K562 (cell line): ENCODE measurements around the gene AIDA. TPM values are rescaled to one million over a fixed set of nuclear protein-coding genes. Genes with fewer than 3 reads are reported as not detected.

Experiments
- ATAC-seq: fragments of 200-7000 bp; cut with Tn5 transposase; 3 replicates; pipeline ENCODE4 v1.9.1; 2020; ENCODE audit warnings: moderate library complexity
- BruUV-seq: library from RNA; stranded (reverse); fragments of 400-500 nt; replicated peaks from 2 replicates; lab custom pipeline; 2021; lab: Mats Ljungman, UMichigan
- CTCF ChIA-PET: fragments of 300-600 bp; formaldehyde crosslinking; extraction: SDS; loops from one replicate; lab custom pipeline; 2021; ENCODE audit warnings: low intra/inter-chr PET ratio; lab: Yijun Ruan, JAX
- POLR2A ChIA-PET: fragments of 300-600, 350-650 bp; sonication (Branson Sonifier 250); formaldehyde crosslinking; extraction: SDS; loops from one replicate; lab custom pipeline; 2021; ENCODE audit warnings: antibody characterized with exemption, inconsistent platforms; lab: Yijun Ruan, JAX
- DNase-seq, 4 experiments: peaks; one replicate each; pipeline versions ENCODE4 v3.0.0 to v3.0.0-alpha.2; 2011 to 2018; ENCODE audit warnings: low spot score in 3 of 4, mixed read lengths in 3 of 4; ENCODE audit errors: extremely low read depth in 1 of 4
- FAIRE-seq: peaks from 2 replicates; lab custom pipeline; 2011; peaks lifted over from hg19 to GRCh38; lab: Jason Lieb, UNC
- H2AFZ ChIP-seq: 2 replicates; pipeline ENCODE4 v1.6.0; 2011; ENCODE audit warnings: low read depth, low read length, control low read depth, inconsistent platforms
- H3K27ac ChIP-seq: fragments of 200-600 bp; 3 replicates; pipeline ENCODE4 v1.8.0; 2011; ENCODE audit warnings: low read depth, mild to moderate bottlenecking, control low read depth, inconsistent platforms, low read length, moderate library complexity, mixed read lengths; ENCODE audit errors: extremely low read depth
- H3K27me3 ChIP-seq, 2 experiments: fragments of 300-600 bp in 1 of 2; 2 replicates in 1 of 2; 3 replicates in 1 of 2; pipeline versions ENCODE4 v1.6.0 to v1.8.0; 2011; ENCODE audit warnings: inconsistent platforms in 2 of 2, low read length in 2 of 2, mild to moderate bottlenecking in 1 of 2, mixed read lengths in 1 of 2, moderate library complexity in 1 of 2; ENCODE audit not compliant: control insufficient read depth in 2 of 2, insufficient read depth in 2 of 2
- H3K36me3 ChIP-seq: fragments of 300-600 bp; 3 replicates; pipeline ENCODE4 v1.8.0; 2011; ENCODE audit warnings: mild to moderate bottlenecking, low read length, inconsistent platforms; ENCODE audit not compliant: control insufficient read depth, insufficient read depth
- H3K4me1 ChIP-seq, 2 experiments: fragments of 200-600 bp in 1 of 2; replicated peaks in 1 of 2; 2 replicates in 1 of 2; 3 replicates in 1 of 2; pipeline versions ENCODE4 v1.5.1 to v1.8.0; 2011; ENCODE audit warnings: inconsistent platforms in 2 of 2, low read length in 2 of 2, mild to moderate bottlenecking in 1 of 2, mixed read lengths in 1 of 2, moderate library complexity in 1 of 2; ENCODE audit not compliant: control insufficient read depth in 2 of 2, insufficient read depth in 2 of 2
- H3K4me2 ChIP-seq: 2 replicates; pipeline ENCODE4 v1.6.1; 2011; ENCODE audit warnings: low read length, control low read depth, inconsistent platforms, mixed read lengths; ENCODE audit not compliant: insufficient read depth
- H3K4me3 ChIP-seq: fragments of 200-600 bp; sonication (generic), shearing (Covaris generic); 2 replicates; pipeline ENCODE4 v1.5.1; 2016; ENCODE audit warnings: control low read depth, inconsistent platforms
- H3K79me2 ChIP-seq: fragments of 200-600 bp; 3 replicates; pipeline ENCODE4 v1.8.0; 2011; ENCODE audit warnings: low read length, inconsistent platforms; ENCODE audit not compliant: control insufficient read depth, insufficient read depth
- H3K9ac ChIP-seq, 2 experiments: 2 replicates each; pipeline versions ENCODE4 v1.6.0 to v1.6.1; 2011; ENCODE audit warnings: low read depth in 2 of 2, low read length in 2 of 2, control low read depth in 1 of 2, inconsistent platforms in 1 of 2, mild to moderate bottlenecking in 1 of 2, mixed read lengths in 1 of 2; ENCODE audit not compliant: insufficient read depth in 1 of 2
- H3K9me1 ChIP-seq: one replicate; pipeline ENCODE4 v1.6.0; 2011; ENCODE audit warnings: inconsistent platforms, mild to moderate bottlenecking, low read length, moderate library complexity; ENCODE audit not compliant: control insufficient read depth, insufficient read depth
- H3K9me3 ChIP-seq: replicated peaks from 2 replicates; pipeline ENCODE4 v1.5.1; 2011; ENCODE audit warnings: low read depth, low read length, inconsistent platforms; ENCODE audit not compliant: control insufficient read depth, insufficient read depth
- H4K20me1 ChIP-seq: replicated peaks from 2 replicates; pipeline ENCODE4 v1.6.1; 2011; ENCODE audit warnings: low read length, inconsistent platforms, mixed read lengths; ENCODE audit not compliant: control insufficient read depth, insufficient read depth
- E2F4 ChIP-seq: sonication (generic); formaldehyde crosslinking; IDR thresholded peaks from 2 replicates; pipeline ENCODE4 v1.8.0; 2022; ENCODE audit warnings: mild to moderate bottlenecking, low read depth, missing genetic modification reagents
- ESRRB ChIP-seq: fragments of 250-450 bp; sonication (Bioruptor Pico); IDR thresholded peaks from 2 replicates; pipeline ENCODE4 v1.5.0; 2020; ENCODE audit warnings: mild to moderate bottlenecking, moderate library complexity, borderline replicate concordance
- GTF2E2 ChIP-seq: fragments of 200-800 bp; sonication (Bioruptor generic); IDR thresholded peaks from 2 replicates; pipeline ENCODE4 v1.6.1; 2016; ENCODE audit warnings: missing genetic modification characterization, missing compliant biosample characterization
- HDAC8 ChIP-seq: fragments of 450-650 bp; IDR thresholded peaks from 2 replicates; pipeline ENCODE4 v1.6.1; 2016; ENCODE audit warnings: mild to moderate bottlenecking, missing genetic modification characterization, moderate library complexity, missing compliant biosample characterization
- MCM5 ChIP-seq: fragments of 450-650 bp; IDR thresholded peaks from 2 replicates; pipeline ENCODE4 v1.6.1; 2016; ENCODE audit warnings: low read depth
- NCOR1 ChIP-seq: fragments of 450-650 bp; IDR thresholded peaks from 2 replicates; pipeline ENCODE4 v1.6.1; 2016; ENCODE audit warnings: mild to moderate bottlenecking, moderate library complexity
- NFE2 ChIP-seq: IDR thresholded peaks from 2 replicates; pipeline ENCODE4 v1.6.1; 2014; ENCODE audit warnings: antibody characterized with exemption, low read depth
- OTX1 ChIP-seq: fragments of 450-650 bp; formaldehyde crosslinking; IDR thresholded peaks from 2 replicates; pipeline ENCODE4 v1.4.0; 2022; ENCODE audit warnings: mild to moderate bottlenecking
- RNF2 ChIP-seq: sonication (generic); IDR thresholded peaks from 2 replicates; pipeline ENCODE4 v1.6.1; 2016
- SP2 ChIP-seq: IDR thresholded peaks from 2 replicates; pipeline ENCODE4 v1.6.1; 2011; ENCODE audit warnings: mild to moderate bottlenecking, low read depth, low read length, moderate library complexity; ENCODE audit not compliant: poor library complexity, severe bottlenecking; ENCODE audit errors: extremely low read depth
- TCF3 ChIP-seq: sonication (generic); formaldehyde crosslinking; IDR thresholded peaks from 2 replicates; pipeline ENCODE4 v1.4.0; 2020; ENCODE audit warnings: mild to moderate bottlenecking, missing genetic modification reagents
- TCF7 ChIP-seq: sonication (generic); IDR thresholded peaks from 2 replicates; pipeline ENCODE4 v1.6.1; 2016; ENCODE audit warnings: antibody characterized with exemption, borderline replicate concordance
- ZNF165 ChIP-seq: fragments of 250-450 bp; sonication (Bioruptor Pico); IDR thresholded peaks from 2 replicates; pipeline ENCODE4 v1.4.0; 2020; ENCODE audit warnings: borderline replicate concordance
- ZNF217 ChIP-seq: sonication (generic); formaldehyde crosslinking; IDR thresholded peaks from 2 replicates; pipeline ENCODE4 v1.8.0; 2022; ENCODE audit warnings: mild to moderate bottlenecking, missing genetic modification reagents
- ZNF239 ChIP-seq: fragments of 250-450 bp; sonication (Bioruptor Pico); IDR thresholded peaks from 2 replicates; pipeline ENCODE4 v1.4.0; 2020; ENCODE audit warnings: mild to moderate bottlenecking
- ZNF347 ChIP-seq: fragments of 450-650 bp; formaldehyde crosslinking; IDR thresholded peaks from 2 replicates; pipeline ENCODE4 v1.4.0; 2020; ENCODE audit warnings: low read depth, mild to moderate bottlenecking, moderate library complexity
- ZNF512 ChIP-seq: IDR thresholded peaks from 2 replicates; pipeline ENCODE4 v1.6.1; 2016; ENCODE audit warnings: missing genetic modification characterization, missing compliant biosample characterization
- WGBS: fragments of 100-300 bp; shearing (Covaris generic); methylation state at CpG from one replicate; pipeline ENCODE4 v1.1.6; 2016; ENCODE audit warnings: low coverage, mixed read lengths; ENCODE audit not compliant: insufficient coverage; ENCODE audit errors: missing lambda C conversion rate; 5-methylcytosine and 5-hydroxymethylcytosine counted together
- in situ Hi-C: fragments of 300-500 bp; cut with MboI; formaldehyde crosslinking; loops from 4 replicates; pipeline ENCODE4 v1.15.0; 2018; ENCODE audit warnings: inconsistent platforms, mixed read lengths
- intact Hi-C: fragments of 100-400 bp; cut with micrococcal nuclease; formaldehyde crosslinking; loops from 2 replicates; pipeline ENCODE4 v1.14.2; 2022
- polyA plus RNA-seq, 8 experiments: library from polyadenylated mRNA; depleted of rRNA in 4 of 8; stranded (reverse) in 5 of 8; unstranded in 3 of 8; fragments of >200 nt; fragmentation: Nextera tagmentation in 2 of 8; fragmentation: Illumina TruSeq in 1 of 8; extraction: Ambion mirVana in 2 of 8; extraction: Trizol in 1 of 8; gene quantifications; 2 replicates each; pipeline versions ENCODE4 v1.2.1 to v1.2.3, GENCODE V29; 2011 to 2014; ENCODE audit warnings: inconsistent platforms in 1 of 8, missing spikeins in 1 of 8
- total RNA-seq, 7 experiments: library from RNA; depleted of rRNA in 6 of 7; stranded (reverse); fragments of >200 nt in 6 of 7; fragmentation: Illumina TruSeq in 2 of 7; extraction: Trizol in 2 of 7; gene quantifications; 2 replicates each; pipeline versions ENCODE4 v1.2.1 to v1.2.3, GENCODE V29; 2011 to 2021; ENCODE audit warnings: low replicate concordance in 1 of 7
- TF ChIP-seq, protein P1 (sequence below), 3 experiments: fragments of 200-800 bp in 1 of 3; sonication (Bioruptor generic) in 1 of 3; sonication (generic) in 1 of 3; formaldehyde crosslinking in 1 of 3; IDR thresholded peaks; 2 replicates each; pipeline versions ENCODE4 v1.6.1 to v1.8.0; 2016 to 2022; ENCODE audit warnings: mild to moderate bottlenecking in 2 of 3, missing compliant biosample characterization in 2 of 3, missing genetic modification characterization in 2 of 3, missing genetic modification reagents in 1 of 3

AIDA gene
- total and polyA plus RNA-seq, 9 of the 15 experiments (the other 6 are each of a cell fraction or from before 2014, with no cell fraction given): 18.2 to 77.9 (median 24.9) TPM

- Histone ChIP-seq H3K79me2 (no peaks in the 10 kb centered on the region), H3K4me3 (no peak within 1 kb of the TSS), H3K27ac (no peak within 1 kb of the TSS), H3K4me1 (no peaks in the 10 kb centered on the region), H3K9me3 (no peaks in the 10 kb centered on the region), H3K36me3 (peaks cover 25% of the 10 kb centered on the region; the same call in 2 of the 3 replicates), H3K9ac (no peak within 1 kb of the TSS), H2AFZ (no peak within 1 kb of the TSS), H3K4me2 (no peak within 1 kb of the TSS), H3K9me1 (no peaks in the 10 kb centered on the region), H3K27me3 (no peaks in the 10 kb centered on the region), H4K20me1 (no peaks in the 10 kb centered on the region)
- 32% methylated on average over 1 of the region's 1 CpG for WGBS
- DNase-seq: no peak
- no peak for ATAC-seq
- ChIA-PET POLR2A (interaction anchor here (0.9 to 1.2 kb wide), 3 partner anchors 9 to 50 kb away, joined by 3 to 9 read pairs (median 5); no protein-coding TSS in a partner anchor), CTCF (no interaction called here)
- TF ChIP-seq E2F4 (CRISPR knock-in tag) (no peak), ZNF512 (tag) (no peak), RNF2 (no peak), HDAC8 (no peak), GTF2E2 (no peak), NCOR1 (no peak), ZNF239 (CRISPR knock-in tag) (no peak), NFE2 (no peak), TCF7 (no peak), ESRRB (CRISPR knock-in tag) (no peak), TCF3 (no peak), ZNF347 (CRISPR knock-in tag) (no peak), OTX1 (no peak), ZNF217 (CRISPR knock-in tag) (no peak), SP2 (no peak), ZNF165 (no peak), MCM5 (no peak)
- TF ChIP-seq, protein P1, sequence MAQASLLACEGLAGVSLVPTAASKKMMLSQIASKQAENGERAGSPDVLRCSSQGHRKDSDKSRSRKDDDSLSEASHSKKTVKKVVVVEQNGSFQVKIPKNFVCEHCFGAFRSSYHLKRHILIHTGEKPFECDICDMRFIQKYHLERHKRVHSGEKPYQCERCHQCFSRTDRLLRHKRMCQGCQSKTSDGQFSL (CRISPR knock-in tag; IDR thresholded peaks at IDR 0.05): no peak
- TF ChIP-seq, protein P1 (tag; IDR thresholded peaks at IDR 0.05): no peak
- FAIRE-seq: no peak
- intact Hi-C loops (no loop called here), in situ Hi-C loops (no loop called here)
- BruUV-seq: no TSS peak
Measured at GRCh38 chr1:222736972-222737371, 24.7 kb upstream of the AIDA start, which contains the start of gene FAM177B. TSS of gene FAM177B (plus strand) at chr1:222737202. CDS start at chr1:222746546, 9,344 bp downstream.
